HG03439 (cell line): ENCODE results near the gene PPM1L.
"Not testable (repeated sequence)": the region's sequence is repeated elsewhere in the genome, so short reads cannot be mapped to it uniquely, and the experiment has no call there.

Source experiments
- ATAC-seq: cut with Tn5 transposase; IDR thresholded peaks from one replicate; pipeline ENCODE4 v1.9.1; 2021; ENCODE audit warnings: mild to moderate bottlenecking, moderate library complexity; ENCODE audit not compliant: unreplicated experiment

Gene PPM1L

GRCh38 chr3:160755776-160756304 lies at the start of gene PPM1L:
Gene PPM1L, plus strand, starts transcription at chr3:160756231.
- ATAC-seq: peak; percentile 48

DNA sequence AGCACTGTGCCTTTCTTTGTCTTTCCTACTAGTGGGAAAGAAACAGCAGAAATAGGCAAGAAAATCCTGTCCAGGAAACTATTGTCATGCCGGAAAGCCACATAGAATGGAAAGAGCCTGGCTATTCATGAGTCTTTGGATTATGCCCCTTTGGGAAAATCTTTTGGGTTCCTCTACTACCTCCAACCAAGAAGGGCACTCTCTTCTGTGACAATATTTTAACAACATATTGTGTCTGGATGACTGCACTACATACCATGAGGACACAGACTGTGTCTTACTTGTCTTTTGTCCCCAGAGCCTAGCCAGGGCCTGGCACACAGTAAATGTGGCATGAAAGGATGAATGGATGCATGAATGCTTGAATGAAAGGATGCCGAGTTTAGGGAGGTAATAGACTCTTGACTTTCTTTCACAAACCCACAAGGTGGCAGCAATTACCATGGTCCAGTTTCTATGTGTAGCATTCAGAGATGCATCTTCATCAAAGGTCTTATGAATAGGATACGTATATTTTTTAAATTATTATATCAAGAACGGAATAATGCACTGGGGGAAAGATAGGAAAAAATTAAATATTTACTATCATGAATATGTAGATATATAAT lies 48.7 kb upstream of the PPM1L start:
- ATAC-seq: no peak

DNA sequence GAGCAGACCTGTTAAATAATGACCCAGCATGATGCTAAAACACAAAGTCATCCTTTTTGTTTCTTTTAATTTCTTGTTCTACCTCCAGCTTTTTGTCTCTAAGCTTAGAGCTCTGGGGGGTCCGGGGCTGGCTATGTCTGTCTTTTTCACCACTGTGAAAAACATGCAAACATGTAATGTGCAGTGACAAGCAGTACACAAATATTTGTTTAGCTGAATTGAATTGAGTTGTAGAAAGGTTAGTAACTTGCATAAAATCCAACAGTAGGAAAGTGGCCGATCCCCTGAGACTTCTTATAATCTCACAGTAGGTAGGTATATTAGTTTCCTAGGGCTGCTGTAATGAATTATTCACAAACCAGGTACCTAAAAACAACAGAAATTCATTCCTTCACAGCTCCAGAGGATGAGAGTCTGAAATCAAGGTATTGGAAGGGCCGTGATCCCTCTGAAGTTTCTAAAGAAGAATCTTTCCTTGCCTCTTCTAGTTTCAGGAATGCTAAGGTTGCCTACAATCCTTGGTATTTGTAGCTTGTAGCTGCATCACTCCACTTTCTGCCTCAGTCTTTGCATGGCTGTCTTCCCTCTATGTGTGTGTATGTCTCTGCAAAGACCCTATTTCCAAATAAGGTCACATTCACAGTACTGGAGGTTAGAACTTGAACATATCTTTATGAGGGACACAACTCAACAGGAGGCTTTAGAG lies 46.4 kb upstream of the PPM1L start:
- no peak for ATAC-seq

GRCh38 chr3:160713144-160713543 lies 42.9 kb upstream of the PPM1L start:
- ATAC-seq: not testable (repeated sequence)

GRCh38 chr3:160719710-160720109 lies 36.3 kb upstream of the PPM1L start:
- no peak for ATAC-seq

DNA sequence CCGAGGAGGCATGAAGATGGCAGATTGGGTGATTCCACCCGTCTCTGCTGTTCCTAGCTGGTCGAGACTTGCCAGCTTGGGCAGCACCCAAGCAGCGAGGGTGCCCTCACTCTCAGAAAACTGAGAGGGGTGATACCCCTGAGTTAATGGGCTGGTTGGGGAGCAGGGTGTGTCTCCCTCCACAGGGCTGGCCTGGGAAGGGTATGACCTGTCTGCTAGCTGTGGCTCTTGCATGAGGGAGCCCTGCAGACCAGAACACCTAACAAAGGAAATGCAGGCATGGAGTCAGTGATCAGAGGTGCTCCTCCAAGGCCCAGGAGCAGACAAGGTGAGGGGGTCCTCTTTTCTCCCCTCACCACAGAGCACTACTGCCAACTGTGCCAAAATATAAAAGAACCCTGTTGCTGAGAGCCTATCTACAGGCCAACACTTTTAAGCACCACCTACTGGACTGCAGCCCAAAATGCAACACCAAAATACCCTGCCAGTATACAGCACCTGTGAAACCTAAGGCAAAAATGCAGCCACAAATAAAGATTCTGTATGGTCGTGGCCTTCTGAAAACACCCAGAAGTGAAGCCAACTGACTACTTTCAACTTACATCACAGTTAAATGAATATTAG lies 35.8 kb upstream of the PPM1L start:
- ATAC-seq: no peak

DNA sequence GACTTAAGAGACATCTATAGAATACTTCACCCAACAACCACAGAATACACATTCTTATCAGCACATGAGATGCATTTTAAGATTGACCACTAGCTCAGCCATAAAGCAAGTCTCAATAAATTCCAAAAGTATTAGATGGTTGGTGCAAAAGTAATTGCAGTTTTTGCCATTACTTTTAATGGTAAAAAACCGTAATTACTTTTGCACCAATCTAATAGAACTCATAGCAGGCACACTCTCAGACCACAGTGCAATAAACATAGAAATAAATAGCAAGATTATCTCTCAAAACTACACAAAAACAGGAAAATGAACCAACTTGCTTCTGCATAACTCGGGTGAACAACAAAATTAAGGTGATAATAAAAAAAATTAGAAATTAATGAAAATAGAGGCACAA lies 33.7 kb upstream of the PPM1L start:
- ATAC-seq: no peak

- no peak for ATAC-seq
Observed at GRCh38 chr3:160725338-160725737, 30.7 kb upstream of the PPM1L start.

- ATAC-seq: no peak
Observed at GRCh38 chr3:160735826-160736225, 20.2 kb upstream of the PPM1L start.

DNA sequence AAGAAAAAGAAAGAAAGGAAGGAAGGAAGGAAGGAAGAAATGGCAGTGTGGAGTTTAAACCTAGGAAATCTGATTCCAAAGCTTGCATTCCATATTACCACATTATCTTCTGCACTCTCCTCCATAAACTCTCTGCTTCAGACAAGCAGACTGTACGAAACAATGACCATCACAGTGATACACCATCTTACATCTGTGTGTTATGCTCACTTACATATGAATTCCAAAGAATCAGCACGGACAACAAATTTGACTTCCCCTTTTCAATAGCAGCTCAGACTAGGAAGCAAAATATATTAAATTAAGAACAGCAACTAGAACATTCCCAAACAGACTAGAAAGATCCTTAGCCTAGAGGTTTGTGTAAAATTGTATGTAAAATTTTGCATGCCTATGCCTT lies 18.0 kb upstream of the PPM1L start:
- no peak for ATAC-seq

- no peak for ATAC-seq
Observed at GRCh38 chr3:160739079-160739478, 17.0 kb upstream of the PPM1L start.

- no peak for ATAC-seq
Observed at GRCh38 chr3:160746976-160747375, 9.1 kb upstream of the PPM1L start.

- no peak for ATAC-seq
Observed at GRCh38 chr3:160747422-160747821, 8.6 kb upstream of the PPM1L start.

- ATAC-seq: no peak
Observed at GRCh38 chr3:160748231-160748630, 7.8 kb upstream of the PPM1L start.

DNA sequence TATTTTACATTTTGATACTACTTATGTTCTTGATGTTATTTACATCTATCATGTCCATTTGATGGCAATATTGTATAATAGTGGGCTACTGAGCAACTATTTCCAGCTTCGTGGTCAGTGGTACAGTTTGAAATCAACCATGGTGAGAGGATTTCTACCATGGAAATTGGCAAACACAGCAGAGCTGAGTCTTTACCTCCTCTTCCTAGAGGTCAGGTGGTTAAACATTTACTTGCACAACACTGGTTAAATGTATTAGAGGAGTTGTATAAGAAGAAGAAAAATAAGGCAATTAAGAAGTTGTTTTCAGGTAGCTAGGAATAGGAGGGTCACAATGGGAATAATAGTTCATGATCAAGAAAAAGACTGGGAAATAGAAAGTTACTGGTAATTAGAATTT lies 7.2 kb upstream of the PPM1L start:
- ATAC-seq: no peak

DNA sequence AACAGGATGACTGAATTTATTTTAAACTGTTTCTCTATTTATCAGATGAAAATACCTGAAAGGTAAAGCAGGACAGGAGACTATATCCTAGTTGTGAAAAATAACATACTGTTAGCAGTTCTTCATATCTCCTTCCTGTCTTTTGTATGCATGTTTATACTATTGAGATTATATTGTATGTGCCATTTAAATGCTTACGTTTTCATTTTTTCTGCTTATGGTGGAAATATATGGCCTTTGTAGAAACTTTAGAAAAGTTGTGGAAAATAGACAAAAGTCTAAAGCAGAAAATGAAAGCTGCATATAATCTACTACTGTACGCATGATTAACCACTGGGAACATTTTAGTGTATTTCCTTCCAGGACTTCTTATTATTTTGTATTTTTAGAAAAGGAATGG lies 2.1 kb upstream of the PPM1L start:
- ATAC-seq: no peak

DNA sequence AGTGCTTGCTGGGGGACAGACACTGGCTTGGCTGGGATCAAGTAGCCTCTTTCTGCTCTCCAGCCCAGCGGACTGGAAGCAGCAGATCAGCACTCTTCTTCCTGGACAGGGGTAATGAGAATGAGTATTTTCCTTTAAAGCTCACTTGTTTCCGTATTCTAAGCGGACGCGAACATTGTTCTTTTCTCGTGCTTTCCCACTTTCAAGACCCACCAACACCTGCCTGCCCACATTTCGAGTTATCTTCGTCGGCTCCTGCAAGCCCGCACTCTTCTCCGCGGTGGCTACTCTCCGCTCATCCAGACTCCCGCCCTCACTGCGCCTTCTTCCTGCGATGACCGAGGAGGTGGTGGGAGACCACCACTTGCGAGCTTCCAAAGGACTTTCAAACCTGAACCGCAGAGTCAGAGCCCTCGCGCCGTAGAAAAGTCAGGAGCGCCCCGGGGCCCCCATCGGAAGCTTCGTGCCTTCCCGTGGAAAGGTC lies 1.6 kb upstream of the PPM1L start:
- ATAC-seq: no peak

DNA sequence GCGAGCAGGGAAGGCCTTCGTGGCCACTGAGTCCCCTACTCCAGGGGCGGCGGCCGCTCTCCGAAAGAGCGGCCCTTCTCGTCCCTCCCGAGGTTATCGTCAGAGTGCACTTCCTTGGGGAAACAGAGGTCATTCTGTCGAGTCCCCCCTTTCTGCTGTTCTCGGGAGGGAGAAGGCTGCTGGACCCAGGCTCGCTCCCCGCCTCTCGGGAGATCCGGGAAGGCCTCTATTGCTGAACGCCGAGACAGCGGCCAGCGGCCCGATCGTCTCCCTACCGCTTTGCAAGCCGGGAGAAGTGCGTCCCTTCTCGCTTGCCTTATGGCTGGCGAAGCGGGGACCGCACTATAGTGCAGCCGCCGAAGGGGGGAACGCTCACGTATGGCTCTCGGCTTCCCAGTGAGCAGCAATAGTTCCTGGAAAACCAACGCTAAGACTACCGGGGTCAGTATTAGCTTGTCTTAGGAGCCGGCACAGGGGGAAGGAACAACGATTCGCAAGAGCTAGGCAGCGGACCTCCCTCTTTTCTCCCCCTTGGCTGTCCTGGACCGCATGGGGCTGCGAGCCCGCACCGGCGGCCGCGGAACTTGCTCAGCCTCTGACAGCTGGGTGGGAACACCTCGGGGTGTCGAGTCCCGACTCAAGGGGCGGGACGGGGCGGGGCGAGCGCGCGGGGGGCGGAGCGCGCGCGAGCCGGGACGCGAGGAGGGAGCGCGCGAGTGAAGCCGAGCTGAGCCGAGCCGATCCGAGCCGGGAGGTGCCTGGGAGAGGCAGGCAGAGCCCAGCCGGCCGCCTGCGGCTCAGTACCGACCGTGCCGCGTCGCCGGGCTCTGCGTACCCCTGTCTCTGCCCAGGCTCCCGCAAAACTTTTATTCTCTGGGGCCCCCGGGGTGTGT lies 930 bp upstream of the PPM1L start:
- ATAC-seq: peak; percentile 89

GRCh38 chr3:160757233-160758106 lies 1.4 kb downstream of the PPM1L start:
- ATAC-seq: no peak
